ENCODE results near the gene CCN5.

CCN5 gene

DNA sequence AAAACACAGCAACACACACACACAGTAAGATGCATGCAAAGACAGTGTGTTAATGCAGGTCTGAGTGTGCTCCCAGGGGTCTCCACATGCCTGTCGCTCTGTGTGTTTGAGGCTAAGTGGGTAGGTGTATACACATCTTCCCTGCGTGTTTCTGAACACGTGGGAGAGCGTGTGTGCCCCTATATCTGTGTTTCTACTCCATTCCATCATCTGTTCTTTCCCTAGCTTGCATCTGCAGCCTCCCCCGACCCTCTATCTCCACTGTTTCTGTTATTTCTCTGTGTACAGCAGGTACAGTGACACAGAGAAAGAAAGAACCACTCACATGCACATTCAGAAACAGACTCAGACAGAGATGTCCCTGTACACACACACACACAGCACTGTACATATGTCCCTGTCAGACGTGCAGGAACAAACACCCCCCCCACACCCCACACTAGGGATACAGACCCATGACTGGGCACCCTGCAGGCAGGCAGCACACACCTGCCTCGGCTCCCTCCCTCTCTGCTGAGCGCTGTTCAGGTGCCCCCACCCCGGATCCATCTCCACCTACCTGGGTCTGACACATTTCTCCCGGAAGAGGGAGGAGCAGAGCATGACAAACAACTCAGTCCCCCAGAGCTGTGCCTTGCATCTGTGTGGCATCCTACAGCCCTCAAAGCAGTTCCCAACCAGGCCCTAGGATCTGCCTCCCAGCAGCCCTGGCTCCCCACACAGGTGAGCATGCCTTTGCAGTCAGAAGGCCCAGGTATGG, 58.1 kb downstream of the CCN5 start:
- TF ChIP-seq EP300 (IDR thresholded peaks at IDR 0.05; ENCODE audit: borderline replicate concordance) (no peak), ZBTB7A (IDR thresholded peaks at IDR 0.05; ENCODE audit: low read depth) (no peak), RAD21 (IDR thresholded peaks at IDR 0.05; ENCODE audit: low read depth) (no peak), TEAD4 (IDR thresholded peaks at IDR 0.05) (no peak), MAX (IDR thresholded peaks at IDR 0.05) (no peak)

DNA sequence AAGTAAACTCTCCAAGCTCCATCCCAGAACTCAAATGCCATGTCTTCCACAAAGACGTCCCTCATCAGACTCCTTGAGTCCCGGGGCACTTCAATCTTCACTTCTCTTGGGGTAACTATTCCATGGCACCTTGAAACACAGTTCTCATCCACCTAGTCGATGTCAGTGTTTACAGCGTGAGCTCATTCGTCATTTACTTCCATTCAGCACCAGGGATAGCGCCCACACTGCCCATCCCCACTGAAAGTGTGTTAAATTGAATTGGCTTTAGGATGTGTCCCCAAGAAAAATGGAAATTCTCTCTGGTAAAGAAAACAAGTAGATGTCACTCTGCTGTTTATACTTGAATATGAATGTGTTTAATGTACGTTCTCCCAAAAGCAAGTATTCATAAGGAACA, 61.8 kb downstream of the CCN5 start:
- TF ChIP-seq MAX (IDR thresholded peaks at IDR 0.05) (no peak), FOXM1 (IDR thresholded peaks at IDR 0.05; ENCODE audit: borderline replicate concordance, low read depth) (no peak), CEBPB (IDR thresholded peaks at IDR 0.05) (no peak), TEAD4 (IDR thresholded peaks at IDR 0.05) (no peak)
- TF ChIP-seq, protein P1, sequence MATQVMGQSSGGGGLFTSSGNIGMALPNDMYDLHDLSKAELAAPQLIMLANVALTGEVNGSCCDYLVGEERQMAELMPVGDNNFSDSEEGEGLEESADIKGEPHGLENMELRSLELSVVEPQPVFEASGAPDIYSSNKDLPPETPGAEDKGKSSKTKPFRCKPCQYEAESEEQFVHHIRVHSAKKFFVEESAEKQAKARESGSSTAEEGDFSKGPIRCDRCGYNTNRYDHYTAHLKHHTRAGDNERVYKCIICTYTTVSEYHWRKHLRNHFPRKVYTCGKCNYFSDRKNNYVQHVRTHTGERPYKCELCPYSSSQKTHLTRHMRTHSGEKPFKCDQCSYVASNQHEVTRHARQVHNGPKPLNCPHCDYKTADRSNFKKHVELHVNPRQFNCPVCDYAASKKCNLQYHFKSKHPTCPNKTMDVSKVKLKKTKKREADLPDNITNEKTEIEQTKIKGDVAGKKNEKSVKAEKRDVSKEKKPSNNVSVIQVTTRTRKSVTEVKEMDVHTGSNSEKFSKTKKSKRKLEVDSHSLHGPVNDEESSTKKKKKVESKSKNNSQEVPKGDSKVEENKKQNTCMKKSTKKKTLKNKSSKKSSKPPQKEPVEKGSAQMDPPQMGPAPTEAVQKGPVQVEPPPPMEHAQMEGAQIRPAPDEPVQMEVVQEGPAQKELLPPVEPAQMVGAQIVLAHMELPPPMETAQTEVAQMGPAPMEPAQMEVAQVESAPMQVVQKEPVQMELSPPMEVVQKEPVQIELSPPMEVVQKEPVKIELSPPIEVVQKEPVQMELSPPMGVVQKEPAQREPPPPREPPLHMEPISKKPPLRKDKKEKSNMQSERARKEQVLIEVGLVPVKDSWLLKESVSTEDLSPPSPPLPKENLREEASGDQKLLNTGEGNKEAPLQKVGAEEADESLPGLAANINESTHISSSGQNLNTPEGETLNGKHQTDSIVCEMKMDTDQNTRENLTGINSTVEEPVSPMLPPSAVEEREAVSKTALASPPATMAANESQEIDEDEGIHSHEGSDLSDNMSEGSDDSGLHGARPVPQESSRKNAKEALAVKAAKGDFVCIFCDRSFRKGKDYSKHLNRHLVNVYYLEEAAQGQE (IDR thresholded peaks at IDR 0.05; ENCODE audit: low read depth): peak; percentile 98
